Measurements from ENCODE around the gene PRELID3B.

Gene PRELID3B

DNA sequence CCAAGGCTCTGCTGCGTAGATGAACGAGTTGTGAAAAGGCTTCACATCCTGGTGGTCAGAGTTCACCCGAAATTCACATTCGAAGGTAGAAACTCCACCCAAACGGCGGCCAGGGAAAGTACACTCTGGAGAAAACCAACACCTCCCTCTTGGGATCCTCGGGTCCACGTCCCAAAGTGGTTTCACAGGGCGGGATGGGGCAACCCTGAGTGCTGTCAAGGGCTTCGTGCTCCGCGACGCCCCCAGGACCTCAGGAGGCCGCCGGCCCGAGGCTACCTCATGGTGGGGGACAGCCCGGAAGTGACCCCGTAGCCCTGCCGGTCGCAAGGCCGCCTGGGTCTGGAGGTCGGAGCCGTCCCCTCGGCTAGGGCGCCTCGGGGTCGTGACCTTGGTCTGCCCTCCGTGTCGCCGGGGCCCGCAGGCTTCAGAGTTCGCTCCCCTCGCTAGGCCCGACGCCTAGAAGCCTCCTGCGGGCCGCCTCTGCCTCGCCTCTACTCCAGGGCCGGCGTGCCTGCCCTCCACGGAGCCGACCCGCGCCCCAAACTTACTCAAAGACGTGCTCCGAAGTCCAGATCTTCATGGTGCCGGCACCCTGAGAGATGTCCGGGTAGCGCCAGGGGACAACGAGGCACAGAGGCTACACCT is at the start of gene PRELID3B:
Gene PRELID3B, minus strand, starts transcription at position 636 of the 645 bp plus-strand sequence. Its CDS starts 56 bp downstream, at position 580.
- no peaks in the 10 kb centered on the region for H3K27me3 ChIP-seq (ENCODE audit: low read depth)
- H3K9me3 ChIP-seq = no peaks in the 10 kb centered on the region
- peaks cover 34% of the 10 kb centered on the region for H3K4me1 ChIP-seq
- in situ Hi-C loops (cut with MboI; ENCODE audit: low sequenced_read_pairs) = loop anchor here (25.0 kb wide), 1 partner anchor 895 kb away; the partner anchor contains the start of genes FAM217B, PPP1R3D and SYCP2
- H3K36me3 ChIP-seq (replicated peaks) = peaks cover 26% of the 10 kb centered on the region
- DNase-seq (ENCODE audit: low spot score in 2 of 2) = peak in 1 of 2 experiments; percentile 43
- peak within 1 kb of the TSS; percentile 79 for H3K4me3 ChIP-seq

DNA sequence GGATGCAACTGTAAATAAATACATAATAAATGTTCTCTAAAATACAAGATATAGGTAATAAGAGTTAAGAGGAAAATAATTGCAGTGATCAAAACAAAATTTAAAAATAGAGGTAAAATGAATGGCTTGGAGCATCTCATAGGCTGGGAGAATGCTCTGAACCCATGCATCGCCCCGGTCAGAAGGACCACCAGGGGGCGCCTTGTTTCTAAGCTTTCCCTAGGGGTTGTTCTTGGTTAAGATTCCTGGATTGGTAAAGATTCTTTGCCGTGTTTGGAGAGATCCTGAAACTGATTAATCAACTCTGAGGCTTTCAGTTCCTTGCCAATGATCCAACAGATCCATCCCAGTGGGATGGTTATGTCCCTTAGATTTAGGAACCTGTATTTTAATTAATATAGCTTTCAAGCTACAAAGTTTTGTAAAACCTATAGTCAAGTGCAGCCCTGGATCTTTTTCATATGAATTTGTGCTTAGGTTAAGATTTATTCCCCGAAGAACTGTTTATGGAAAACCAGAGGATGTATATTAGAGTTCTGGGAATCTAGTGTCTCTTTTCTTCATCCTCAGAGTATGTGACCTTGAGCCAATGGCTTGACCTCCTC is 45.3 kb upstream of the PRELID3B start:
- H3K27me3 ChIP-seq (ENCODE audit: low read depth) = peaks cover 19% of the 10 kb centered on the region
- DNase-seq (ENCODE audit: low spot score in 2 of 2) = peak; percentile 54 to 85
- H3K36me3 ChIP-seq (replicated peaks) = no peaks in the 10 kb centered on the region
- H3K4me3 ChIP-seq = no peak overlapping the region
- H3K9me3 ChIP-seq = no peaks in the 10 kb centered on the region
- in situ Hi-C loops (cut with MboI; ENCODE audit: low sequenced_read_pairs) = loop anchor here (25.0 kb wide), 1 partner anchor 324 kb away; no protein-coding TSS in a partner anchor
- H3K4me1 ChIP-seq = no peaks in the 10 kb centered on the region

DNA sequence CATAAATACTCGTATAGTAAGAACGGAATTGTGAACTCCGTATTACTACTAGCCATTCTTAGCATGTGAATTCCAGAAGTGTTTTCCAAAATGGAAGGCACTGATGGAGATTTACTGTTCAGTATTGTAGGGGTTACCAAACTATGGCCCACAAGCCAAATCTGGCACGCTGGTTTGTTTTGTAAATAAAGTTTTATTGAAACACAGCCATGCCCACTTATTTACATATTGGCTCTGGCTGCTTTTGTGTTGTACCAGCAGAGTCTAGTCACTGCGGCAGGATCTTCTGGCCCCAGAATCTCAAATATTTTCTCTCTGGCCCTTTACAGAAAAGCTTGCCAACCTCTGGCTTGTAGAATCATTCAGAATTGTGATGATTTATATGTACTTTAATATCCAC is 44.3 kb upstream of the PRELID3B start:
- no peak for DNase-seq (ENCODE audit: low spot score in 2 of 2)
- H3K4me3 ChIP-seq = no peak overlapping the region
- no peaks in the 10 kb centered on the region for H3K9me3 ChIP-seq
- no peaks in the 10 kb centered on the region for H3K36me3 ChIP-seq (replicated peaks)
- in situ Hi-C loops (cut with MboI; ENCODE audit: low sequenced_read_pairs) = loop anchor here (25.0 kb wide), 1 partner anchor 325 kb away; no protein-coding TSS in a partner anchor
- no peaks in the 10 kb centered on the region for H3K4me1 ChIP-seq
- H3K27me3 ChIP-seq (ENCODE audit: low read depth) = peaks cover 14% of the 10 kb centered on the region

DNA sequence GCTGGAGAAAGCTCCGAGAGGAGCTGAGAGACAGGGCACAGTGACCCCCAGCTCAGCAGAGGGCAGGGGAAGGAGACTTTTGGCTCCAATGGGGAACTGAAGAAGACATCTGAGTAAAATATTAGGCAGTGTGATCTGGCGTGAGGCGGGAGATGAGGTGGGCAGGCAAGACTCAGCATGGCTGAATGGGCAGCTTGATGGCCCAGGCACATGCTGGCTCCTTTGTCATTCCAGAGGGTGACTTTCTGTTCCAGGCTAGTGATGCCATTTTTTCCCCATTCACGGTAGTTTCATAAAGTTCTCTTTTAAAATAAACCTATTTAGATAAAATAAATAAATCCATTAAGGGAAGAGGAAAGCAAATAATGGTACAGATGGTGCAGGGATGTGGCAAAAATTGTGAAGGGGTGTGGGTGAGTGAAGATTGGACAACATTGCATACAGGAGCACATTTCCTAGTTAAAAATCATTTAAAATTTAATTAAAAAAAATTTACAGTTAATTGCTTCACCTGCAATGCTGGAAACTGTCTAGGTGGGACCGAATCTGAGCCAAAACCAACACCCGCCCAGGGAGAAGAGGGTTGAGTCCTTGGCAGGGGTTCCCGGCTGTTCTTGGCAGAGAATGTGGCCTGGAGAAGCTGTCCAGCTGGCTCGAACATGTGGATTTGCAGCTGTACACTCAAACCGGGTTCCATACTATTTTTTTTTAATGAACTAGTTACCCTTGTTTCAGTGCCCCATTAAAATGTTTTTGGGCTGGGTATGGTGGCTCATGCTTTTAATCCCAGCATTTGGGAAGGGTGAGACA is 41.7 kb upstream of the PRELID3B start:
- peaks cover 5% of the 10 kb centered on the region; the same call in 1 of the 2 replicates for H3K27me3 ChIP-seq (ENCODE audit: low read depth)
- in situ Hi-C loops (cut with MboI; ENCODE audit: low sequenced_read_pairs) = loop anchor here (25.0 kb wide), 1 partner anchor 328 kb away; no protein-coding TSS in a partner anchor

DNA sequence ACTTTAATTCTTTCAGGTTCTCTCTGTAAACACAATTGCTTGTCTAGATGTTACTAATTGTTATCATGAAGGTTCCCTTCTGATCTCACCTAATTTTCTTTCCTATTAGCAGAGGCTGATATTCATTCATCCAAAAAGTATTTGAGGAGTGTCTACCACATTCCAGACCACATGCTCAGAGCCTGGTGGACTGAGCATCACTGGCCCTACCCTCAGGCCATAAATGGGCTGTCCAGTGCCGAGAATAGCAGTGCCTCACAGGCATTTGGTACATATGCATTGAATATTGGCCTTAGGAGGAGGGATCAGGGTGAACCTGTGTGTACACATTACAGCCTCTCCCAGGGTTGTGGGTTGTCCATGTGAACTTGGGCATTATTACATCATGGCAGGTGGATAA is 40.4 kb upstream of the PRELID3B start:
- Histone ChIP-seq H3K4me1 (no peaks in the 10 kb centered on the region), H3K27me3 (ENCODE audit: low read depth) (peaks cover 3% of the 10 kb centered on the region), H3K4me3 (no peak overlapping the region), H3K9me3 (no peaks in the 10 kb centered on the region), H3K36me3 (replicated peaks) (no peaks in the 10 kb centered on the region)
- in situ Hi-C loops (cut with MboI; ENCODE audit: low sequenced_read_pairs) = loop anchor here (25.0 kb wide), 1 partner anchor 329 kb away; no protein-coding TSS in a partner anchor
- DNase-seq (ENCODE audit: low spot score in 2 of 2) = no peak

More for the DNA sequence above, 41.7 kb upstream of the PRELID3B start:
- Histone ChIP-seq H3K9me3 (no peaks in the 10 kb centered on the region), H3K36me3 (replicated peaks) (no peaks in the 10 kb centered on the region), H3K4me3 (no peak overlapping the region), H3K4me1 (no peaks in the 10 kb centered on the region)
- DNase-seq (ENCODE audit: low spot score in 2 of 2) = no peak

DNA sequence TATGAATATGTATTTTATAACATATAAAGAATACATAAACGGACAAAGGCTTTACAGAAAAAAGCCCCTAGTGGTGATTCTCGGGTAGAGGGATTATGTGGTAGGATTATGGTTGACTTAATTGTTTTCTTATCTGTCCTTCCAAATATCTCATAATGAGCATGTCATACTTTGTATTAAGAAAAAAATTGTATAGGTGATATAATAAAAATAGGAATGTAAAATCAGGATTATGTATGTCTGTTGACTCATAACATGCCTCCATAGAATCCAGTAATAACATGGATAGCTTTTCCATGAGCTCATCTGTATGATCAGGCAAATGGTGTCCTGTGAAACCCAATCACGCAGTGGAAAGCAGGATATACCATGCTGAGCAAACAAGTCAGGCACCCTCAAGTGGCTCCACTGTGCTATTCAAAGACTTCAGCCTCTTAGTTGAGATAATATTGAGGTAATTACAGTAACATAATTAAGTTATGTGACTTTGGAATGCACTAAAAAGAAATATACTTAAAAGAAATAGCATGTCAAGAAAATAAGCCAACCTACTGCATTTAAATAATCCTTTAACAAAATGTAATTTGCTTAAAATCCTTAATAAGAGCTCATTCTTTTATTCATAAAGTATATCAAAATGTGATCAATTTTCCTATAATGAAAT is 39.6 kb upstream of the PRELID3B start:
- in situ Hi-C loops (cut with MboI; ENCODE audit: low sequenced_read_pairs) = loop anchor here (25.0 kb wide), 1 partner anchor 330 kb away; no protein-coding TSS in a partner anchor

DNA sequence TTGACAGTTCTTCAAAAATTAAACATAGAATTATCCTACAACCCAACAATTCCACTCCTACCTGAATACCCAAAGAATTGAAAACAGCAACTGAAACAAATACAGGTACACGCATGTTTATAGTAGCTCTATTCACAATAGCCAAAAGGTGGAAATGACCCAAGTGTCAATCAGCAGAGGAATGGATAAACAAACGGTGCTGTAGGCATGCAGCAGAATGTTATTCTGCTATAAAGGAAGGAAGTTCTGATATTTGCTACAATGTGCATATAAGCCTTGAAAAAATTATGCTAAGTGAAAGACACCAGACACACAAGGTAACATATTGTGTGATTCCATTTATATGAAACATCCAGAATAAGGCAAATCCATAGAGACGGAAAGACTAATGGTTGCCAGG is 38.5 kb upstream of the PRELID3B start:
- in situ Hi-C loops (cut with MboI; ENCODE audit: low sequenced_read_pairs) = loop anchor here (25.0 kb wide), 1 partner anchor 331 kb away; no protein-coding TSS in a partner anchor
- Histone ChIP-seq H3K27me3 (ENCODE audit: low read depth) (peaks cover 10% of the 10 kb centered on the region), H3K4me1 (no peaks in the 10 kb centered on the region), H3K36me3 (replicated peaks) (no peaks in the 10 kb centered on the region), H3K4me3 (no peak overlapping the region), H3K9me3 (no peaks in the 10 kb centered on the region)
- no peak for DNase-seq (ENCODE audit: low spot score in 2 of 2)

More for the DNA sequence above, 39.6 kb upstream of the PRELID3B start:
- no peaks in the 10 kb centered on the region for H3K9me3 ChIP-seq
- no peaks in the 10 kb centered on the region for H3K4me1 ChIP-seq
- H3K36me3 ChIP-seq (replicated peaks) = no peaks in the 10 kb centered on the region
- no peak overlapping the region for H3K4me3 ChIP-seq
- peak in 1 of 2 experiments; percentile 8 for DNase-seq (ENCODE audit: low spot score in 2 of 2)
- peaks cover 9% of the 10 kb centered on the region for H3K27me3 ChIP-seq (ENCODE audit: low read depth)

DNA sequence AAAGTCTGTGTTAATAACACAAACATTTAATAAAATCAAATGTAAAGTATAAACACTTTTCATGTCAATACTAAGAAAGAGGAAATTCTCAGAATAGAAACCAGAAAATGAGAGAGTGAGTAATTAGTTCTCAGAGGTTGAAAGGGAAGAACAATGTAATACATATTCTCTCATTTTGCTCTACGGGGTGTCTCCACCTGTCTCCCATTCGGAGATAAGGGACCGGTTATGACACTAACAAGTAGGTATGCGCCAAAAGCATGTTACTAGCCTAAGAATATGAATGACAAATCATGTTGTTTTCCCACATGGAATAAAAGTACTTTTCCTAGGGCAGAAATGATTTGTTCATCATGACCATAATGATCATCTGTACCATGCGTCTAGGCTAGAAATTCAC is 35.6 kb upstream of the PRELID3B start:
- H3K9me3 ChIP-seq = no peaks in the 10 kb centered on the region
- peaks cover 6% of the 10 kb centered on the region for H3K4me1 ChIP-seq
- H3K27me3 ChIP-seq (ENCODE audit: low read depth) = peaks cover 19% of the 10 kb centered on the region
- DNase-seq (ENCODE audit: low spot score in 2 of 2) = no peak
- H3K36me3 ChIP-seq (replicated peaks) = no peaks in the 10 kb centered on the region
- H3K4me3 ChIP-seq = no peak overlapping the region
- in situ Hi-C loops (cut with MboI; ENCODE audit: low sequenced_read_pairs) = loop anchor here (25.0 kb wide), 1 partner anchor 334 kb away; no protein-coding TSS in a partner anchor

DNA sequence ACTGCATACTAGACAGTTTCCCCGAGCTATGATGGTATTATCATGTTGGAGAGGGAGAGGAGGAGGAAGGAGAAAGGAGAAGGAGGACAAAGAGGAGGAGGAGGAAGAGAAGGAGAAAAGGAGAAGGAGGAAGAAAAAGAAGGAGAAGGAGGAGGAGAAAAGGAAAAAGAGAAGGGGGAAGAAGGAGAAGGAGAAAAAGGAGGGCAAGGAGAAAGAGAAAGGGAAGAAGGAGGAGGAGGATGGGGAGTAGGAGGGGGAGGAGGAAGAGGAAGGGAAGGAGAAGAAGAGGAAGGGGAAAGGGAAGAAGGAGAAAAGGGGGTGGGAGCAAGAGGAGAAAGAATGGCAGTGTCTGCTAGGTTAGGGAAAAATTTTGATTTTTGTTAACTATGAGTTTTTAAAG is 35.1 kb upstream of the PRELID3B start:
- H3K36me3 ChIP-seq (replicated peaks) = no peaks in the 10 kb centered on the region
- H3K9me3 ChIP-seq = no peaks in the 10 kb centered on the region
- in situ Hi-C loops (cut with MboI; ENCODE audit: low sequenced_read_pairs) = loop anchor here (25.0 kb wide), 1 partner anchor 335 kb away; no protein-coding TSS in a partner anchor
- no peak overlapping the region for H3K4me3 ChIP-seq
- H3K4me1 ChIP-seq = peaks cover 6% of the 10 kb centered on the region
- DNase-seq (ENCODE audit: low spot score in 2 of 2) = no peak
- H3K27me3 ChIP-seq (ENCODE audit: low read depth) = peaks cover 20% of the 10 kb centered on the region

DNA sequence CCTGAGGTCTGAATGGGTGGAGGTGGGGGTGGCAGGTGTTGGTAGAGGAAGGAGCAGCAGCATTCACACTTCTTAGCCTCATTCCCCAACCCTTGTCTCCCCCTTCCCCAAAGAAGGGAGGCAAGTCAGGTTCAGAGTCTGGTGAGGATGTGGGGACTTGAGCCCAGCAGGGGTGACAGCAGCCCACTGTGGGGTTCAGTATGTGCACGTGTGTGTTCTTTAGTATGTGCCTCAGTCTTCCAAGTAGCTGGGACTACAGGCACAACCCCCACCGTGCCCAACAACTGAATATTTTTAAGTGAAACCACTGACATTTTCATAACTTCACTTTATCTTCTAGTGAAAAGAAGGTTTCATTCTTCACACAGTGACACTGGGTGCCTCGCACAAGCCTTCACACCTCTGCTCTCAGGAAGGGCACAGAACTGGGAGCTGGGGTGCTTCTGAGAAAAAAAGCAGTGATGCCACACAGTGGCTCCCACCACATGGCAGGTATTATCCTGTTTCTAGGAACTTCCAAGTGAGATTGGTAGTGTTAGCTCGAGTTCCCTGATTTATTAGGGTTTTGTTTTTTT is 33.4 kb upstream of the PRELID3B start:
- Histone ChIP-seq H3K36me3 (replicated peaks) (no peaks in the 10 kb centered on the region), H3K27me3 (ENCODE audit: low read depth) (peaks cover 18% of the 10 kb centered on the region), H3K9me3 (no peaks in the 10 kb centered on the region), H3K4me1 (peaks cover 6% of the 10 kb centered on the region), H3K4me3 (no peak overlapping the region)
- in situ Hi-C loops (cut with MboI; ENCODE audit: low sequenced_read_pairs) = loop anchor here (25.0 kb wide), 1 partner anchor 336 kb away; no protein-coding TSS in a partner anchor
- DNase-seq (ENCODE audit: low spot score in 2 of 2) = no peak

DNA sequence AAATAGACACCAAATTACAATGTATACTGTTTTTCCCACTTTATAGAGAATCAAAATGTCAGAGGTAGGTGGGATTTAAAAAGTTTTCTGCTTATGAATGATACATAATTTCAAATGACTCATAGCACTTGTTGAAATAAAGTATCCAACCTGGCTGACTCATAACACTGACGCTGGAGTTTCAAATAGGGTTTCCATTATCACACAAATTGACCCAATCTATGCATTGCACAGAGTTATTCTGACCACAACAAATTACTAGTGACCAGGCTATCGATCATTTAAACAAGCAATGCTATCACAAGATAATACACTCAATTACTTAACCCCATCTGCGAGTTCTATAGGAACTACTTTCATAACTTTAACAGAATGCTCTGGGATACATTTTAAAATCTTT is 31.9 kb upstream of the PRELID3B start:
- Histone ChIP-seq H3K36me3 (replicated peaks) (no peaks in the 10 kb centered on the region), H3K9me3 (no peaks in the 10 kb centered on the region), H3K4me1 (peaks cover 6% of the 10 kb centered on the region), H3K4me3 (no peak overlapping the region), H3K27me3 (ENCODE audit: low read depth) (peaks cover 18% of the 10 kb centered on the region)
- in situ Hi-C loops (cut with MboI; ENCODE audit: low sequenced_read_pairs) = no loop called here
- peak in 1 of 2 experiments; percentile 13 for DNase-seq (ENCODE audit: low spot score in 2 of 2)

DNA sequence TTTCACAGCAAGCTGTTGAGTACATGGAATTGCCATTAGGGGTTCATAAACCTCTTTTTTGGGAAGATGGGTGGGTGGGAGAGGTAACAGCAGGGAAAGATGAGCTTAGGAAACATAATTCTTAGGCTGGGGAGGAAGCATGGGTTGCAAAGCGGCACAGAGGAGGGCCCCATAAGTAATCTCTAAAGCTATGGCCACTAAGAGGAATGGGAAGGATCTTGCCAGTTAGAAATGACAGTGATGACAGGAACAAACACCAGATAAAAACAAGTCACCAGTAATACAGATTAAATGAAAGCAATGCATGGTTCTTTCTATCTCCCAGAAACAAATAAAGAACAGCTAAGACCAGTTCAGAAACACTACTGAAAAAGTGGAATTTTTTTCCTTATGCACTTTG is 31.0 kb upstream of the PRELID3B start:
- peaks cover 18% of the 10 kb centered on the region for H3K27me3 ChIP-seq (ENCODE audit: low read depth)
- no peak for DNase-seq (ENCODE audit: low spot score in 2 of 2)
- H3K4me1 ChIP-seq = peaks cover 6% of the 10 kb centered on the region
- H3K4me3 ChIP-seq = no peak overlapping the region
- in situ Hi-C loops (cut with MboI; ENCODE audit: low sequenced_read_pairs) = no loop called here
- no peaks in the 10 kb centered on the region for H3K9me3 ChIP-seq
- no peaks in the 10 kb centered on the region for H3K36me3 ChIP-seq (replicated peaks)

DNA sequence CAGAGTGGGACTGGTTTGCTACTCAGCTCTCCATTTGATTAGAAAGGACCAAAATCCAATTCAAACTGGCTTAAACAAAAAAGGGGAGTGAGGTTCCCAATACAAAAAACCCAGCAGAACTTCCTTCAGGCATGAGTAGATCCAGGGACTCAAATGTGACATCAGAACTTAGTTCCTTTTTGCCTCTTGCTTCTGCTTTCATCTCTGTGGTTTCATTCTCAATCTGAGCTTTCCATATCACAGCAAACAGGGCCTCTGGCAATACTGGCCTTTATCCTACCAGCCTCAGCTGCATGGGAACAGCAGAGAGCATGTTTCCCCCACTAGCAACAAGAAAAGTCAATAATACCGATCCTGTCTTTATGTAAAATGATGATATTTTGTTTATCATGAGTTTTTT is 28.6 kb upstream of the PRELID3B start:
- H3K9me3 ChIP-seq = no peaks in the 10 kb centered on the region
- no peak overlapping the region for H3K4me3 ChIP-seq
- DNase-seq (ENCODE audit: low spot score in 2 of 2) = no peak
- no peaks in the 10 kb centered on the region for H3K36me3 ChIP-seq (replicated peaks)
- in situ Hi-C loops (cut with MboI; ENCODE audit: low sequenced_read_pairs) = no loop called here
- peaks cover 6% of the 10 kb centered on the region for H3K4me1 ChIP-seq
- H3K27me3 ChIP-seq (ENCODE audit: low read depth) = 0 out of 2 replicates have a peak, but pooled peaks cover 11% of the 10 kb centered on the region
